Testis (tissue), 2 donors: ENCODE measurements around the gene TULP4.
"Not testable (repeated sequence)": the region's sequence is repeated elsewhere in the genome, so short reads cannot be mapped to it uniquely, and the experiment has no call there.

Experiments used
- POLR2A ChIP-seq: fragments of 450-650 bp; IDR thresholded peaks from one replicate; pipeline ENCODE4 v1.6.1; 2017; ENCODE audit warnings: antibody characterized with exemption, mild to moderate bottlenecking, moderate library complexity
- TF ChIP-seq, protein P1 (sequence below), 3 experiments: fragments of 450-650 bp in 2 of 3; fragments of 200-600 bp in 1 of 3; sonication (generic) in 1 of 3; IDR thresholded peaks; one replicate each; pipeline ENCODE4 v1.5.1; 2016 to 2019; ENCODE audit warnings: antibody characterized with exemption in 3 of 3, mild to moderate bottlenecking in 2 of 3, moderate library complexity in 1 of 3

DNA sequence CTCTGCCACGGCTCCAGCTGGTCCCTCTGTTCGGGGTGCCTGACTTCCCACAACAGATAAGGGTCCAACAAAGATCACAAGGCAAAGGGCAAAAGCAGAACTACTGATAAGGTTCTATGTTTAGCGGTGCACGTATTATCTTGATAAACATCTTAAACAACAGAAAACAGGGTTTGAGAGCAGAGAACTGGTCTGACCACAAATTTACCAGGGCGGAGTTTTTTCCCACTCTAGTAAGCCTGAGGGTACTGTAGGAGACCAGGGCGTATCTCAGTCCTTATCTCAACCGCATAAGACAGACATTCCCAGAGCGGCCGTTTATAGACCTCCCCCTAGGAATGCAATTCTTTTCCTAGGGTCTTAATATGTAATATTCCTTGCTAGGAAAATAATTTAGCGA is 14.6 kb upstream of the TULP4 start:
- TF ChIP-seq, protein P1, sequence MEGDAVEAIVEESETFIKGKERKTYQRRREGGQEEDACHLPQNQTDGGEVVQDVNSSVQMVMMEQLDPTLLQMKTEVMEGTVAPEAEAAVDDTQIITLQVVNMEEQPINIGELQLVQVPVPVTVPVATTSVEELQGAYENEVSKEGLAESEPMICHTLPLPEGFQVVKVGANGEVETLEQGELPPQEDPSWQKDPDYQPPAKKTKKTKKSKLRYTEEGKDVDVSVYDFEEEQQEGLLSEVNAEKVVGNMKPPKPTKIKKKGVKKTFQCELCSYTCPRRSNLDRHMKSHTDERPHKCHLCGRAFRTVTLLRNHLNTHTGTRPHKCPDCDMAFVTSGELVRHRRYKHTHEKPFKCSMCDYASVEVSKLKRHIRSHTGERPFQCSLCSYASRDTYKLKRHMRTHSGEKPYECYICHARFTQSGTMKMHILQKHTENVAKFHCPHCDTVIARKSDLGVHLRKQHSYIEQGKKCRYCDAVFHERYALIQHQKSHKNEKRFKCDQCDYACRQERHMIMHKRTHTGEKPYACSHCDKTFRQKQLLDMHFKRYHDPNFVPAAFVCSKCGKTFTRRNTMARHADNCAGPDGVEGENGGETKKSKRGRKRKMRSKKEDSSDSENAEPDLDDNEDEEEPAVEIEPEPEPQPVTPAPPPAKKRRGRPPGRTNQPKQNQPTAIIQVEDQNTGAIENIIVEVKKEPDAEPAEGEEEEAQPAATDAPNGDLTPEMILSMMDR (IDR thresholded peaks at IDR 0.05), result not testable (repeated sequence)
- not testable (repeated sequence) for TF ChIP-seq POLR2A
